ENCODE data around the gene MRPL41.
A peak's percentile ranks its signal among the peaks of the same experiment; 100 is the strongest.
"Not testable (repeated sequence)": the region's sequence is repeated elsewhere in the genome, so short reads cannot be mapped to it uniquely, and the experiment has no call there.

MRPL41 gene

GRCh38 chr9:137554349-137554748 is 2.7 kb downstream of the MRPL41 start:
- DNase-seq: no peak

GRCh38 chr9:137555179-137555578 is 3.5 kb downstream of the MRPL41 start:
- DNase-seq: no peak

- no peak for DNase-seq
Measured at GRCh38 chr9:137556069-137556838, 4.6 kb downstream of the MRPL41 start.

GRCh38 chr9:137558127-137558526 is 6.4 kb downstream of the MRPL41 start:
- no peak for DNase-seq

GRCh38 chr9:137564134-137564533 is 12.5 kb downstream of the MRPL41 start:
- no peak for DNase-seq

GRCh38 chr9:137564817-137565411 is 13.2 kb downstream of the MRPL41 start:
- no peak for DNase-seq

GRCh38 chr9:137568445-137568844 is 16.8 kb downstream of the MRPL41 start:
- not testable (repeated sequence) for DNase-seq

GRCh38 chr9:137569609-137570203 is 18.0 kb downstream of the MRPL41 start:
- no peak for DNase-seq

- DNase-seq: no peak
Measured at GRCh38 chr9:137570566-137570965, 18.9 kb downstream of the MRPL41 start.

GRCh38 chr9:137574192-137574591 is 22.5 kb downstream of the MRPL41 start:
- DNase-seq: no peak

- DNase-seq: no peak
Measured at GRCh38 chr9:137575364-137575715, 23.7 kb downstream of the MRPL41 start.

GRCh38 chr9:137575716-137576411 is 24.2 kb downstream of the MRPL41 start:
- no peak for DNase-seq

GRCh38 chr9:137578518-137579258 is 27.0 kb downstream of the MRPL41 start, which contains the start of gene DPH7:
Gene DPH7 (minus strand): TSS chr9:137578925. CDS start chr9:137578777, 148 bp downstream.
- peak; percentile 89 for DNase-seq

GRCh38 chr9:137579259-137579604 is 27.6 kb downstream of the MRPL41 start:
- DNase-seq: no peak

GRCh38 chr9:137580209-137580953 is 28.7 kb downstream of the MRPL41 start:
- DNase-seq: peak; percentile 17

- DNase-seq: no peak
Measured at GRCh38 chr9:137580954-137581322, 29.3 kb downstream of the MRPL41 start.

- no peak for DNase-seq
Measured at GRCh38 chr9:137581361-137582285, 29.9 kb downstream of the MRPL41 start.

- no peak for DNase-seq
Measured at GRCh38 chr9:137582286-137582860, 30.7 kb downstream of the MRPL41 start.

GRCh38 chr9:137583347-137583746 is 31.7 kb downstream of the MRPL41 start:
- no peak for DNase-seq

- no peak for DNase-seq
Measured at GRCh38 chr9:137583957-137584356, 32.3 kb downstream of the MRPL41 start.

- DNase-seq: no peak
Measured at GRCh38 chr9:137586854-137587253, 35.2 kb downstream of the MRPL41 start.
